Liver (tissue), 9 donors: ENCODE measurements around the gene EYA4. TPM values are rescaled to one million over a fixed set of nuclear protein-coding genes. Genes with fewer than 3 reads are reported as not detected.

ENCODE experiments used
- DNase-seq: peaks from one replicate; pipeline ENCODE4 v3.0.0-alpha.2; 2017; ENCODE audit warnings: low spot score
- H3K27ac ChIP-seq, 2 donors: one replicate each; pipeline ENCODE4 v1.7.0; 2013; ENCODE audit warnings: inconsistent platforms in 2 of 2, low read length in 2 of 2, control low read depth in 1 of 2, low read depth in 1 of 2, mild to moderate bottlenecking in 1 of 2
- H3K27me3 ChIP-seq, 4 donors: one replicate each; pipeline versions ENCODE4 v1.6.1 to v1.7.0; 2013; ENCODE audit warnings: low read length in 3 of 4, inconsistent platforms in 1 of 4, mild to moderate bottlenecking in 1 of 4, moderate library complexity in 1 of 4; ENCODE audit not compliant: control insufficient read depth in 4 of 4, insufficient read depth in 4 of 4
- H3K36me3 ChIP-seq, 4 donors: one replicate each; pipeline versions ENCODE4 v1.6.1 to v1.7.0; 2013; ENCODE audit warnings: low read length in 3 of 4, mild to moderate bottlenecking in 3 of 4, low read depth in 1 of 4, moderate library complexity in 1 of 4; ENCODE audit not compliant: control insufficient read depth in 4 of 4, insufficient read depth in 3 of 4
- H3K4me1 ChIP-seq, 4 donors: one replicate each; pipeline versions ENCODE4 v1.6.1 to v1.7.0; 2013; ENCODE audit warnings: low read length in 3 of 4, mild to moderate bottlenecking in 3 of 4, moderate library complexity in 1 of 4; ENCODE audit not compliant: control insufficient read depth in 4 of 4, insufficient read depth in 4 of 4
- H3K4me3 ChIP-seq, 3 donors: one replicate each; pipeline versions ENCODE4 v1.6.1 to v1.7.0; 2013; ENCODE audit warnings: low read length in 3 of 3, control low read depth in 1 of 3, low read depth in 1 of 3, mild to moderate bottlenecking in 1 of 3
- H3K9ac ChIP-seq, 2 donors: one replicate each; pipeline ENCODE4 v1.7.0; 2013; ENCODE audit warnings: low read length in 2 of 2, mild to moderate bottlenecking in 2 of 2, moderate library complexity in 2 of 2, control low read depth in 1 of 2, low read depth in 1 of 2
- H3K9me3 ChIP-seq, 4 donors: one replicate each; pipeline versions ENCODE4 v1.6.1 to v1.7.0; 2013; ENCODE audit warnings: low read length in 3 of 4; ENCODE audit not compliant: control insufficient read depth in 4 of 4
- CTCF ChIP-seq: fragments of 150-350 bp; IDR thresholded peaks from 2 replicates; pipeline ENCODE4 v1.5.1; 2017; ENCODE audit warnings: improper control_type of control experiment, low read depth, low read length; ENCODE audit not compliant: missing input control
- EGR1 ChIP-seq, 2 donors: IDR thresholded peaks; 2 replicates each; pipeline ENCODE4 v1.6.1; 2016 to 2018; ENCODE audit warnings: antibody characterized with exemption in 2 of 2, low read depth in 2 of 2
- FOXA1 ChIP-seq: IDR thresholded peaks from 2 replicates; pipeline ENCODE4 v1.6.1; 2016; ENCODE audit warnings: antibody characterized with exemption
- FOXA2 ChIP-seq: IDR thresholded peaks from 2 replicates; pipeline ENCODE4 v1.6.1; 2016; ENCODE audit warnings: antibody characterized with exemption
- GABPA ChIP-seq, 2 donors: IDR thresholded peaks in 1 of 2; conservative IDR thresholded peaks in 1 of 2; 2 replicates each; pipeline ENCODE4 v1.6.1; 2016; ENCODE audit warnings: antibody characterized with exemption in 2 of 2, mild to moderate bottlenecking in 1 of 2, moderate library complexity in 1 of 2
- HNF4A ChIP-seq, 2 donors: conservative IDR thresholded peaks; 2 replicates each; pipeline ENCODE4 v1.6.1; 2016; ENCODE audit warnings: antibody characterized with exemption in 2 of 2, mild to moderate bottlenecking in 2 of 2
- HNF4G ChIP-seq: IDR thresholded peaks from 2 replicates; pipeline ENCODE4 v1.6.1; 2016; ENCODE audit warnings: antibody characterized with exemption
- JUND ChIP-seq, 2 donors: IDR thresholded peaks; 2 replicates each; pipeline ENCODE4 v1.6.1; 2016; ENCODE audit warnings: antibody characterized with exemption in 2 of 2
- REST ChIP-seq: IDR thresholded peaks from 2 replicates; pipeline ENCODE4 v1.6.1; 2016; ENCODE audit warnings: antibody characterized with exemption, mild to moderate bottlenecking
- RXRA ChIP-seq, 2 donors: IDR thresholded peaks; 2 replicates each; pipeline ENCODE4 v1.6.1; 2017 to 2018; ENCODE audit warnings: antibody characterized with exemption in 2 of 2, mild to moderate bottlenecking in 1 of 2
- SP1 ChIP-seq: IDR thresholded peaks from 2 replicates; pipeline ENCODE4 v1.6.1; 2018; ENCODE audit warnings: antibody characterized with exemption, mild to moderate bottlenecking
- TAF1 ChIP-seq: conservative IDR thresholded peaks from 2 replicates; pipeline ENCODE4 v1.6.1; 2016; ENCODE audit warnings: antibody characterized with exemption, mild to moderate bottlenecking
- YY1 ChIP-seq: IDR thresholded peaks from 2 replicates; pipeline ENCODE4 v1.6.1; 2016; ENCODE audit warnings: antibody characterized with exemption, mild to moderate bottlenecking
- WGBS: extraction: QIAGEN DNeasy Blood & Tissue Kit; methylation state at CpG from one replicate; pipeline ENCODE4 v1.1.7; 2013; 5-methylcytosine and 5-hydroxymethylcytosine counted together
- polyA plus RNA-seq, 2 donors: library from polyadenylated mRNA; stranded (reverse) in 1 of 2; unstranded in 1 of 2; fragments of 200-250 nt in 1 of 2; fragments of >200 nt in 1 of 2; fragmentation: Nextera tagmentation in 1 of 2; extraction: Ambion mirVana in 1 of 2; gene quantifications; one replicate each; pipeline versions ENCODE4 v1.2.1 to v1.2.3, GENCODE V29; 2013 to 2015
- total RNA-seq, 2 donors: library from RNA; depleted of rRNA; stranded (reverse); fragments of >200 nt; gene quantifications; one replicate each; pipeline ENCODE4 v1.2.3, GENCODE V29; 2014
- TF ChIP-seq, protein P1 (sequence below): IDR thresholded peaks from 2 replicates; pipeline ENCODE4 v1.6.1; 2016; ENCODE audit warnings: antibody characterized with exemption
- TF ChIP-seq, protein P2 (sequence below): IDR thresholded peaks from 2 replicates; pipeline ENCODE4 v1.6.1; 2016; ENCODE audit warnings: antibody characterized with exemption
- donor health status: healthy.
- donor health status: healthy.
- donor health status: healthy.
- donor health status: healthy.
- donor health status: healthy.

EYA4 gene
- total and polyA plus RNA-seq, 4 donors, result 0.05 to 0.50 TPM; not detected in 2

- TF ChIP-seq REST, result no peak
These were observed 65.8 kb downstream of the EYA4 start (continued) for GRCh38 chr6:133306931-133307330.

DNA sequence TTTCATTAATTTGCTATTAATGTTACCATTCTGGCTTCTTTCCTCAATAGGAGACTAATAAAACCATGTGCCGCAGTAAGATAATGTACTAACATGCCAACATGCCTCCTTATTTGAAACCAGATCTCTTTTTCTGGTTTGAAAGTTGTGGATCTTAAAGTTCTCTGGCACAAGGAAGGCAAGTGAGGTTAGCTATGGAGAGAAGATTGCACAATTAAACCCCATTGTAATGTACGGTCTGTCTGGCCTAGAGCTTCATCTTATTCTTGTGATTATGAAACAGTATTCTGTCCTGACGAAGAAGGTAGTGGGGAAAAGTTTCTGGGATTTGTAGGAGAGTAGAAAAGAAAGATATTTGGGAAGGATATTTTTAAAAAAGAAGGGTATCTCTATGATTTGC, 68.4 kb downstream of the EYA4 start:
- H3K27me3 ChIP-seq, result no peaks in the 10 kb centered on the region
- H3K9me3 ChIP-seq, result no peaks in the 10 kb centered on the region
- no peaks in the 10 kb centered on the region for H3K4me1 ChIP-seq
- H3K27ac ChIP-seq, result no peak overlapping the region
- TF ChIP-seq REST (no peak), TAF1 (no peak), FOXA1 (no peak), CTCF (no peak), YY1 (no peak), GABPA (IDR thresholded peaks at IDR 0.05 in 1 of 2, conservative IDR thresholded peaks at IDR 0.05 in 1 of 2) (no peak), FOXA2 (no peak), EGR1 (IDR thresholded peaks at IDR 0.05; ENCODE audit: low read depth in 2 of 2) (no peak), HNF4G (no peak), JUND (IDR thresholded peaks at IDR 0.05) (no peak), HNF4A (conservative IDR thresholded peaks at IDR 0.05) (no peak), RXRA (IDR thresholded peaks at IDR 0.05) (no peak), SP1 (no peak)
- TF ChIP-seq, protein P1, sequence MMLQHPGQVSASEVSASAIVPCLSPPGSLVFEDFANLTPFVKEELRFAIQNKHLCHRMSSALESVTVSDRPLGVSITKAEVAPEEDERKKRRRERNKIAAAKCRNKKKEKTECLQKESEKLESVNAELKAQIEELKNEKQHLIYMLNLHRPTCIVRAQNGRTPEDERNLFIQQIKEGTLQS, result no peak
- TF ChIP-seq, protein P2, sequence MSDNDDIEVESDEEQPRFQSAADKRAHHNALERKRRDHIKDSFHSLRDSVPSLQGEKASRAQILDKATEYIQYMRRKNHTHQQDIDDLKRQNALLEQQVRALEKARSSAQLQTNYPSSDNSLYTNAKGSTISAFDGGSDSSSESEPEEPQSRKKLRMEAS, result no peak
- H3K4me3 ChIP-seq, result no peak overlapping the region
- H3K9ac ChIP-seq, result no peak overlapping the region
- WGBS, result 82% methylated on average over 3 of the region's 3 CpGs
- DNase-seq, result no peak
- no peaks in the 10 kb centered on the region for H3K36me3 ChIP-seq
